Neural crest cell (in vitro differentiated cells): ENCODE results near the gene ATP5F1E. TPM values are rescaled to one million over a fixed set of nuclear protein-coding genes. Genes with fewer than 3 reads are reported as not detected.

ENCODE experiments used
- DNase-seq: peaks from one replicate; pipeline ENCODE4 v3.0.0; 2021; ENCODE audit warnings: low read depth, mixed read lengths, low spot score
- H3K27ac Mint-ChIP-seq: one replicate; pipeline ENCODE4 v1.8.0; 2021; ENCODE audit warnings: mild to moderate bottlenecking, mixed read lengths; ENCODE audit not compliant: unreplicated experiment
- H3K27me3 Mint-ChIP-seq: 2 replicates; pipeline ENCODE4 v1.8.0; 2021; ENCODE audit warnings: low read depth, mild to moderate bottlenecking, mixed read lengths
- H3K36me3 Mint-ChIP-seq: 2 replicates; pipeline ENCODE4 v1.8.0; 2021; ENCODE audit warnings: low read depth, mild to moderate bottlenecking, mixed read lengths
- H3K4me1 Mint-ChIP-seq: 2 replicates; pipeline ENCODE4 v1.8.0; 2021; ENCODE audit warnings: mixed read lengths
- H3K4me3 Mint-ChIP-seq: one replicate; pipeline ENCODE4 v1.8.0; 2021; ENCODE audit warnings: mild to moderate bottlenecking, mixed read lengths
- H3K9me3 Mint-ChIP-seq: 2 replicates; pipeline ENCODE4 v1.8.0; 2021; ENCODE audit warnings: mixed read lengths
- CTCF ChIP-seq: fragments of 200-600 bp; sonication (generic); conservative IDR thresholded peaks from 2 replicates; pipeline ENCODE4 v1.5.0; 2021; ENCODE audit warnings: antibody characterized with exemption, mild to moderate bottlenecking
- total RNA-seq: library from RNA; stranded (reverse); gene quantifications from 2 replicates; pipeline ENCODE4 v1.2.1, GENCODE V29; 2021

Gene ATP5F1E
- total RNA-seq, 1 donor from 2014 or later, result 66.0 TPM

- no peak for DNase-seq
- TF ChIP-seq CTCF, result peak; percentile 56
- Mint-ChIP-seq H3K4me1 (peaks cover 51% of the 10 kb centered on the region), H3K27me3 (no peaks in the 10 kb centered on the region), H3K36me3 (peaks cover 12% of the 10 kb centered on the region), H3K27ac (peak overlapping the region; percentile 60), H3K9me3 (no peaks in the 10 kb centered on the region), H3K4me3 (peak overlapping the region; percentile 93)
These were observed 551 bp upstream of the ATP5F1E start for GRCh38 chr20:59032713-59033059.

GRCh38 chr20:59031564-59032022 is 542 bp downstream of the ATP5F1E start:
- H3K27me3 Mint-ChIP-seq, result no peaks in the 10 kb centered on the region
- DNase-seq, result no peak
- peak overlapping the region; percentile 93 for H3K4me3 Mint-ChIP-seq
- H3K4me1 Mint-ChIP-seq, result peaks cover 57% of the 10 kb centered on the region
- peak overlapping the region; percentile 59 for H3K27ac Mint-ChIP-seq
- H3K36me3 Mint-ChIP-seq, result peaks cover 8% of the 10 kb centered on the region
- H3K9me3 Mint-ChIP-seq, result no peaks in the 10 kb centered on the region
- no peak for TF ChIP-seq CTCF

GRCh38 chr20:59030911-59031563 is 1.1 kb downstream of the ATP5F1E start:
- peaks cover 8% of the 10 kb centered on the region for H3K36me3 Mint-ChIP-seq
- H3K27ac Mint-ChIP-seq, result no peak overlapping the region
- no peaks in the 10 kb centered on the region for H3K27me3 Mint-ChIP-seq
- no peak for DNase-seq
- no peak for TF ChIP-seq CTCF
- peak overlapping the region; percentile 93 for H3K4me3 Mint-ChIP-seq
- H3K9me3 Mint-ChIP-seq, result no peaks in the 10 kb centered on the region
- H3K4me1 Mint-ChIP-seq, result peaks cover 58% of the 10 kb centered on the region

GRCh38 chr20:59028812-59029211 is 3.3 kb downstream of the ATP5F1E start:
- peak overlapping the region; percentile 79 for H3K4me3 Mint-ChIP-seq
- peaks cover 9% of the 10 kb centered on the region for H3K36me3 Mint-ChIP-seq
- H3K27me3 Mint-ChIP-seq, result no peaks in the 10 kb centered on the region
- no peaks in the 10 kb centered on the region for H3K9me3 Mint-ChIP-seq
- H3K27ac Mint-ChIP-seq, result peak overlapping the region; percentile 39
- no peak for TF ChIP-seq CTCF
- H3K4me1 Mint-ChIP-seq, result peaks cover 62% of the 10 kb centered on the region
- DNase-seq, result no peak

DNA sequence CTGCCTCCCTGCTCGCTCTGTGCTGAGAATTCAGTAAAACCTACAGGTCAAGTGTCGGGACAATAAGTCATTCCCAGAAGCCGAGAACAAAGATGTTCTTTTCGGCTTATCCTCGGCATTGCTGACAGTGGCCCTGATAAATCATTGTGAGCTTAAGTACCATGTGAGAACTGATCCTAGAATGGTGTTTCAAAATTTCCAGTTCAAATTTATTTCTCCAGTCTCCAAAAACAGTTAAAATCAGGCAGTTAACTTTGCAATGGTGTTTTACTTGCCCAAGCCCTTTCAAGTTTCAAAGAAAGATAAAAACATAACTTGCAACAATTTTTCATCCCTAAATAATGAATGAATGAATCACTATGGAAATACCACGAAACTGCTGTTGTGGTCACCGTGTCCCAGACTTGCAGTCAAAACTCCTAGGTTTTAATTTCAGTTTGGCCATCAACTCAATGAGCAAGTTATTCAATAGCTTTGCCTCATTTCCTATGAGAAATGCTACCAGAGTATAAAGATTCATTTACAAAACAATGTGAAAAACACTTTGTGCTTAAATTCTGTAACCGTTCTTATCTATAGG is 4.3 kb downstream of the ATP5F1E start:
- Mint-ChIP-seq H3K27ac (no peak overlapping the region), H3K4me3 (peak overlapping the region; percentile 41), H3K4me1 (peaks cover 57% of the 10 kb centered on the region), H3K36me3 (peaks cover 11% of the 10 kb centered on the region), H3K27me3 (no peaks in the 10 kb centered on the region), H3K9me3 (no peaks in the 10 kb centered on the region)
- TF ChIP-seq CTCF, result no peak
- DNase-seq, result no peak
